Neural cell (in vitro differentiated cells): ENCODE results near the gene FGF1. TPM values are rescaled to one million over a fixed set of nuclear protein-coding genes. Genes with fewer than 3 reads are reported as not detected.

Experiments used
- H2AFZ ChIP-seq: fragments of 200-600, 300-800 bp; sonication (generic), shearing (Covaris generic); 2 replicates; pipeline ENCODE4 v1.6.0; 2014; ENCODE audit warnings: low read depth, mild to moderate bottlenecking, antibody characterized with exemption, low read length, moderate library complexity
- H3F3A ChIP-seq: fragments of 200-600 bp; shearing (Covaris generic); 2 replicates; pipeline ENCODE4 v1.6.1; 2016; ENCODE audit warnings: mild to moderate bottlenecking, moderate library complexity, mixed read lengths, antibody characterized with exemption, low read length; ENCODE audit not compliant: insufficient read depth, poor library complexity, severe bottlenecking
- H3K27ac ChIP-seq: fragments of 200-600, 300-800 bp; sonication (generic), shearing (Covaris generic); 2 replicates; pipeline ENCODE4 v1.5.1; 2014; ENCODE audit warnings: mild to moderate bottlenecking, low read length, moderate library complexity
- H3K27me3 ChIP-seq: fragments of 300-800, 200-600 bp; sonication (generic), shearing (Covaris generic); 2 replicates; pipeline ENCODE4 v1.6.0; 2014; ENCODE audit warnings: mild to moderate bottlenecking, low read depth, low read length, moderate library complexity; ENCODE audit not compliant: insufficient read depth
- H3K36me3 ChIP-seq: fragments of 300-800, 200-600 bp; sonication (generic), shearing (Covaris generic); 2 replicates; pipeline ENCODE4 v1.5.1; 2014; ENCODE audit warnings: mild to moderate bottlenecking, antibody characterized with exemption, low read length, moderate library complexity; ENCODE audit not compliant: insufficient read depth
- H3K4me2 ChIP-seq: fragments of 300-800, 200-600 bp; sonication (generic), shearing (Covaris generic); 2 replicates; pipeline ENCODE4 v1.6.0; 2014; ENCODE audit warnings: mild to moderate bottlenecking, low read length
- H3K4me3 ChIP-seq: fragments of 300-800, 200-600 bp; sonication (generic), shearing (Covaris generic); 2 replicates; pipeline ENCODE4 v1.5.1; 2014; ENCODE audit warnings: mild to moderate bottlenecking, low read length, moderate library complexity
- H3K79me2 ChIP-seq: fragments of 200-600 bp; shearing (Covaris generic); replicated peaks from 2 replicates; pipeline ENCODE4 v1.6.0; 2014; ENCODE audit warnings: mild to moderate bottlenecking, low read length, moderate library complexity; ENCODE audit not compliant: insufficient read depth
- H3K9ac ChIP-seq: fragments of 300-800, 200-600 bp; sonication (generic), shearing (Covaris generic); 2 replicates; pipeline ENCODE4 v1.6.1; 2016; ENCODE audit warnings: mild to moderate bottlenecking, low read length, mixed read lengths
- H3K9me2 ChIP-seq: fragments of 200-600 bp; shearing (Covaris generic); 2 replicates; pipeline ENCODE4 v1.6.1; 2016; ENCODE audit warnings: mild to moderate bottlenecking, low read length, mixed read lengths; ENCODE audit not compliant: insufficient read depth
- H3K9me3 ChIP-seq: fragments of 200-600, 300-800 bp; sonication (generic), shearing (Covaris generic); 2 replicates; pipeline ENCODE4 v1.6.1; 2016; ENCODE audit warnings: mild to moderate bottlenecking, mixed run types, low read length, moderate library complexity, mixed read lengths
- H4K20me1 ChIP-seq: fragments of 200-600 bp; shearing (Covaris generic); 2 replicates; pipeline ENCODE4 v1.6.1; 2016; ENCODE audit warnings: mild to moderate bottlenecking, mixed run types; ENCODE audit not compliant: insufficient read depth
- EP300 ChIP-seq: fragments of 450-650 bp; conservative IDR thresholded peaks from 2 replicates; pipeline ENCODE4 v1.6.1; 2014; ENCODE audit warnings: antibody characterized with exemption, mild to moderate bottlenecking, moderate library complexity; ENCODE audit not compliant: poor library complexity, severe bottlenecking
- EZH2 ChIP-seq: fragments of 200-600, 300-800 bp; shearing (Covaris generic), sonication (generic); IDR thresholded peaks from 2 replicates; pipeline ENCODE4 v1.6.1; 2014; ENCODE audit warnings: antibody characterized with exemption, low read length, borderline replicate concordance, mild to moderate bottlenecking; ENCODE audit not compliant: insufficient read depth, poor library complexity, severe bottlenecking
- MXI1 ChIP-seq: fragments of 450-650 bp; conservative IDR thresholded peaks from 2 replicates; pipeline ENCODE4 v1.6.1; 2014; ENCODE audit warnings: antibody characterized with exemption, mild to moderate bottlenecking; ENCODE audit not compliant: poor library complexity, severe bottlenecking
- POLR2AphosphoS5 ChIP-seq: IDR thresholded peaks from 2 replicates; pipeline ENCODE4 v1.6.1; 2012
- RAD21 ChIP-seq: fragments of 450-650 bp; conservative IDR thresholded peaks from 2 replicates; pipeline ENCODE4 v1.6.1; 2014; ENCODE audit warnings: antibody characterized with exemption, mild to moderate bottlenecking, moderate library complexity
- SMC3 ChIP-seq: fragments of 450-650 bp; conservative IDR thresholded peaks from 2 replicates; pipeline ENCODE4 v1.6.1; 2014; ENCODE audit warnings: antibody characterized with exemption, mild to moderate bottlenecking, moderate library complexity; ENCODE audit not compliant: poor library complexity
- TAF1 ChIP-seq: IDR thresholded peaks from 2 replicates; pipeline ENCODE4 v1.6.1; 2012; ENCODE audit warnings: low read depth
- polyA plus RNA-seq: library from polyadenylated mRNA; depleted of rRNA; stranded (reverse); fragments of >200 nt; gene quantifications from 2 replicates; pipeline ENCODE4 v1.2.3, GENCODE V29; 2014
- TF ChIP-seq, protein P1 (sequence below): fragments of 450-650 bp; IDR thresholded peaks from 2 replicates; pipeline ENCODE4 v1.5.1; 2014; ENCODE audit warnings: antibody characterized with exemption, mild to moderate bottlenecking, moderate library complexity; ENCODE audit not compliant: poor library complexity, severe bottlenecking
- TF ChIP-seq, protein P2 (sequence below): IDR thresholded peaks from 2 replicates; pipeline ENCODE4 v1.6.1; 2012; ENCODE audit warnings: borderline replicate concordance

FGF1 gene
- polyA plus RNA-seq, 1 donor from 2014 or later = not detected

DNA sequence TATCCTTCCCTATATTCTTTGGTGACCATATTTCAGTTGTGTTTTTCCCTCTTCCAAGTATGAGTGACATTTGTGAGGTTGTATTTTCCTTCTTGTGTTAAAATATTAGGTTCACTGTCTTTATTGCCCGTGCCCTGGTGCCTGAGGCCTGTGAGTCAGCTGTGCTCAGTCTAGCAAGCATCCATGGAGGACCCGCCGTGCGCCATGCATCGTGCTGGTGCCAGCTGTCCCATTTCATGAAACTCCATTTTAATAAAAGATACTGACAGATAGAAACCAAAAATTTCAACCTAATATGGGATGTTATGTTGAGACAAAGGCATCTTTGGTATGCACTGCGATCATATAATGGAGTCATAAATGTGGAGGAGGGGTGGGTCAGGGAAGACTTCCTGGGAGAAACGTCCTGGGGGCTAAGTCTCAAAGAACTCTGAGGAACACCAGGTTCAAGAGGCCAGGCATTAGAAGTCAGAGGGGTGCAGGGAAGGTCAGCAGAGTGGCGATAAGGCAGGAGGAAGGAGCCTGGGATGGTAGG is 34.0 kb upstream of the FGF1 start:
- no peaks in the 10 kb centered on the region for H3K27me3 ChIP-seq
- TF ChIP-seq, protein P1, sequence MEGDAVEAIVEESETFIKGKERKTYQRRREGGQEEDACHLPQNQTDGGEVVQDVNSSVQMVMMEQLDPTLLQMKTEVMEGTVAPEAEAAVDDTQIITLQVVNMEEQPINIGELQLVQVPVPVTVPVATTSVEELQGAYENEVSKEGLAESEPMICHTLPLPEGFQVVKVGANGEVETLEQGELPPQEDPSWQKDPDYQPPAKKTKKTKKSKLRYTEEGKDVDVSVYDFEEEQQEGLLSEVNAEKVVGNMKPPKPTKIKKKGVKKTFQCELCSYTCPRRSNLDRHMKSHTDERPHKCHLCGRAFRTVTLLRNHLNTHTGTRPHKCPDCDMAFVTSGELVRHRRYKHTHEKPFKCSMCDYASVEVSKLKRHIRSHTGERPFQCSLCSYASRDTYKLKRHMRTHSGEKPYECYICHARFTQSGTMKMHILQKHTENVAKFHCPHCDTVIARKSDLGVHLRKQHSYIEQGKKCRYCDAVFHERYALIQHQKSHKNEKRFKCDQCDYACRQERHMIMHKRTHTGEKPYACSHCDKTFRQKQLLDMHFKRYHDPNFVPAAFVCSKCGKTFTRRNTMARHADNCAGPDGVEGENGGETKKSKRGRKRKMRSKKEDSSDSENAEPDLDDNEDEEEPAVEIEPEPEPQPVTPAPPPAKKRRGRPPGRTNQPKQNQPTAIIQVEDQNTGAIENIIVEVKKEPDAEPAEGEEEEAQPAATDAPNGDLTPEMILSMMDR = no peak
- TF ChIP-seq, protein P2, sequence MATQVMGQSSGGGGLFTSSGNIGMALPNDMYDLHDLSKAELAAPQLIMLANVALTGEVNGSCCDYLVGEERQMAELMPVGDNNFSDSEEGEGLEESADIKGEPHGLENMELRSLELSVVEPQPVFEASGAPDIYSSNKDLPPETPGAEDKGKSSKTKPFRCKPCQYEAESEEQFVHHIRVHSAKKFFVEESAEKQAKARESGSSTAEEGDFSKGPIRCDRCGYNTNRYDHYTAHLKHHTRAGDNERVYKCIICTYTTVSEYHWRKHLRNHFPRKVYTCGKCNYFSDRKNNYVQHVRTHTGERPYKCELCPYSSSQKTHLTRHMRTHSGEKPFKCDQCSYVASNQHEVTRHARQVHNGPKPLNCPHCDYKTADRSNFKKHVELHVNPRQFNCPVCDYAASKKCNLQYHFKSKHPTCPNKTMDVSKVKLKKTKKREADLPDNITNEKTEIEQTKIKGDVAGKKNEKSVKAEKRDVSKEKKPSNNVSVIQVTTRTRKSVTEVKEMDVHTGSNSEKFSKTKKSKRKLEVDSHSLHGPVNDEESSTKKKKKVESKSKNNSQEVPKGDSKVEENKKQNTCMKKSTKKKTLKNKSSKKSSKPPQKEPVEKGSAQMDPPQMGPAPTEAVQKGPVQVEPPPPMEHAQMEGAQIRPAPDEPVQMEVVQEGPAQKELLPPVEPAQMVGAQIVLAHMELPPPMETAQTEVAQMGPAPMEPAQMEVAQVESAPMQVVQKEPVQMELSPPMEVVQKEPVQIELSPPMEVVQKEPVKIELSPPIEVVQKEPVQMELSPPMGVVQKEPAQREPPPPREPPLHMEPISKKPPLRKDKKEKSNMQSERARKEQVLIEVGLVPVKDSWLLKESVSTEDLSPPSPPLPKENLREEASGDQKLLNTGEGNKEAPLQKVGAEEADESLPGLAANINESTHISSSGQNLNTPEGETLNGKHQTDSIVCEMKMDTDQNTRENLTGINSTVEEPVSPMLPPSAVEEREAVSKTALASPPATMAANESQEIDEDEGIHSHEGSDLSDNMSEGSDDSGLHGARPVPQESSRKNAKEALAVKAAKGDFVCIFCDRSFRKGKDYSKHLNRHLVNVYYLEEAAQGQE = no peak
- no peak for TF ChIP-seq EP300
- no peak for TF ChIP-seq EZH2
- TF ChIP-seq RAD21 = no peak
- no peak for TF ChIP-seq MXI1
- no peak for TF ChIP-seq SMC3
- no peak for TF ChIP-seq POLR2AphosphoS5
- no peak for TF ChIP-seq TAF1

DNA sequence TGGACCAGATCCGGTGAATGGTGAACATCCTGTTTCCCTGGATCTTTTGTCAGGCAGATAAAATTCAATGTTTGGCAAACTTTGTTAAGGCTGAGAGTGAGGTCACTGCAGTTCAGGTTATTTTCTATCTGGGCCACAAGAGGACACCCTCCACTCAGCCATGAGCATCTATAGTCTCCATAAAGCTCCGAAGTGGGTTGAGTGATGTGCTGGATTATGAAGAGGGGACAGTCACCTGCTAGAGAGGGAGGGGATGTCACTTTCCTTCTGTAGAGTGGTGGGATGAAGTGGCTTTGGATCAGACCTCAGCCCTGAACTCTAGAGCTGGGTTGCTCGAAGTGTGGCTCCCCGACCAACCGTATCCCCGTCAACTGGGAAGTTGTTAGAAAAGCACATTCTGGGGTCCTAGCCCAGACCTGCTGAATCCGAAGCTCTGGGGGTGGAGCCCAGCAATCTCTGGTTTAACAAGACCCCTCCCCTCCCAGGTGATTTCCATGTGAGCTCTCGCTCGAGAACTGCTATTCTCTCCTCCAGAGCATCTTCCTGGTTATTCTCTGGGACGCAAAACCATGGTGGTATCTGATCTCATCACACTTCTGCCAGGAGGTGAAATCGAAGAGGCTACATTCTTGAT is 31.8 kb upstream of the FGF1 start:
- H3K36me3 ChIP-seq = no peaks in the 10 kb centered on the region
- H3K4me3 ChIP-seq = no peak overlapping the region
- H3K9ac ChIP-seq = no peak overlapping the region
- H3K9me3 ChIP-seq = no peaks in the 10 kb centered on the region
- no peaks in the 10 kb centered on the region for H3F3A ChIP-seq
- TF ChIP-seq RAD21 = peak; percentile 89
- TF ChIP-seq, protein P1 = peak; percentile 82
- TF ChIP-seq EZH2 = no peak
- TF ChIP-seq EP300 = no peak
- peak; percentile 87 for TF ChIP-seq SMC3
- H3K4me2 ChIP-seq = no peak overlapping the region
- H2AFZ ChIP-seq = no peak overlapping the region
- no peaks in the 10 kb centered on the region for H3K9me2 ChIP-seq
- H4K20me1 ChIP-seq = no peaks in the 10 kb centered on the region
- no peaks in the 10 kb centered on the region for H3K79me2 ChIP-seq
- H3K27me3 ChIP-seq = no peaks in the 10 kb centered on the region
- no peak overlapping the region for H3K27ac ChIP-seq

More for the DNA sequence above, 34.0 kb upstream of the FGF1 start:
- no peak overlapping the region for H3K9ac ChIP-seq
- H3K4me3 ChIP-seq = no peak overlapping the region
- H3K4me2 ChIP-seq = no peak overlapping the region
- no peak overlapping the region for H3K27ac ChIP-seq
- no peaks in the 10 kb centered on the region for H3K9me2 ChIP-seq
- H3K79me2 ChIP-seq = no peaks in the 10 kb centered on the region
- no peaks in the 10 kb centered on the region for H3F3A ChIP-seq
- H2AFZ ChIP-seq = no peak overlapping the region
- no peaks in the 10 kb centered on the region for H3K36me3 ChIP-seq
- H4K20me1 ChIP-seq = no peaks in the 10 kb centered on the region
- no peaks in the 10 kb centered on the region for H3K9me3 ChIP-seq
